ENCODE results near the gene BTBD19. TPM values are rescaled to one million over a fixed set of nuclear protein-coding genes. Genes with fewer than 3 reads are reported as not detected.

BTBD19 gene, protein sequence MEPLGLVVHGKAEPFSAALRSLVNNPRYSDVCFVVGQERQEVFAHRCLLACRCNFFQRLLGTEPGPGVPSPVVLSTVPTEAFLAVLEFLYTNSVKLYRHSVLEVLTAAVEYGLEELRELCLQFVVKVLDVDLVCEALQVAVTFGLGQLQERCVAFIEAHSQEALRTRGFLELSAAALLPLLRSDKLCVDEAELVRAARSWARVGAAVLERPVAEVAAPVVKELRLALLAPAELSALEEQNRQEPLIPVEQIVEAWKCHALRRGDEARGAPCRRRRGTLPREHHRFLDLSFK
- total RNA-seq (2022; extraction: Qiagen RNA extraction): 1.9 to 3.2 TPM (median 2.3 TPM) in 5 replicates

GRCh38 chr1:44808063-44808937 is at the start of gene BTBD19:
Gene BTBD19, plus strand, starts transcription at chr1:44808523. Its CDS starts 298 bp downstream, at chr1:44808821.

GRCh38 chr1:44775078-44775929 is 33.0 kb upstream of the BTBD19 start, which contains the start of gene RPS8:
Gene RPS8, plus strand, starts transcription at chr1:44775540. Its CDS starts 57 bp downstream, at chr1:44775597.

DNA sequence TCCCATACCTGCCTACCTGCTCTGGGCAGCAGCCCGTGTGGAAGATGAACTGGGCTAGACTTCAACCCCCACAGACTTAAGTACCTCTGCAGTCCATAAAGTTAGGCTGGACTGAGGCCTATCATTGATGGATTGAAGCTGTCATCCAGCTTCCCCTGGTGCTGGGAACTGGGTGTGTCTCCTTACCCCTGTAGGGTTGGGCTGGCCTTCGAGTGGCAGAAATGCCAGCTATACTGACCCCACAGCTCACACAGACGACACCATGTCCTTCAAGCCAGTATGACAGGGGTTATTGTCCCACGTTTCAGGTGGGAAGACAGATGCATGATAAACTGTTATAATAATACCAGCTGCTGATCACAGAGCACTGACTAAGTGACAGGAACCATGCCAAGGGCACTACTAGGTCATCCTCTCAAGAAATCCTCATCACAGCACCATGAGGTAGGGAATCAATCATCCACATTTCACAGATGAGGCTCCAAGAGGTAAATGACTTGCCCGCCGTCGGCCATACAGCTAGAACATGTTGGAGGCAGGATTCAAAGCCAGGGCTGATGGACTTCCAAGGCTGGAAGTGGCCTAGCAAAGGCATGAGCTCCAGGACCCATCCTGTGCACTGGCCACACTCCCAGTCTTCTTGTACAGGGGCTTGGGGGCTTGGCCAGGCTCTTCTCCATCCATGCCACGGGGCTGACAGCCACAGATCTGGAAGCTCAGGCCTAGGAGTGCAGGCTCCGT is 20.0 kb upstream of the BTBD19 start, which contains the start of gene BEST4:
TSS of gene BEST4 (minus strand) at position 51 of the 741 bp plus-strand sequence. CDS start 465 bp downstream, outside the sequence.

GRCh38 chr1:44799770-44800584 is 8.3 kb upstream of the BTBD19 start, which contains the start of gene PLK3:
Gene PLK3, plus strand, starts transcription at chr1:44800377. Its CDS starts 87 bp downstream, at chr1:44800464.

DNA sequence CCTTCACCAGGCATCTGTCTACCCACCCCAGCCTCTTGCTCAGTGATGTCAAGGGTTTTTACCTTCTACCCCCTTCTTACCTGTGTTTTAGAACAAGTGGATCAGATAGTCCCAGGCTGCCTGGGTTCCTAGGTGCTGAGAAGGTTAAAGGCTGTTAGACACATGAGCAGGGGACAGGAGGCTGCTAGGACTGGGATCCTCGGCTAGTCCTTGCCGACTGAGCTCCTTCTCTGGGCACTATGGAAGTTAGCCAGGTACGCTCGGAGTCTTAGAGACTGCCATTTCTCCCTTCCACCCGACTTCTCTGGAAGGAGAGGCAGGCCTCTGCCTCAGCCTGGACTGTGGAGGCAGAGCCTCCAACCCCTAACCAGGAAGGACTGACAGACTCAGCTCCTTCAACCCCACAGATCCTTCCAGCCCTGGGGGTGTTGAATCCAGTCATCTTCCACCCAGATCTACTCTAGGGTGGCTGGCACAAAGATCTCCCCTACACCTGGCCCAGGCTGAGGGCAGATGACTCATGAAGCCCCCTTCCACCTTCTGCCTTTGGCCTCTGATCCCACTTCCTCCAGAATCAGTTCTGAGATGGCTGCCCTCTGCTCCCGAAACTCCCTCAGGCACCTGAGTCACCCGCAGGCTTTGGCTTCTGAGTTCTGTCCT is 1.5 kb upstream of the BTBD19 start, which contains the start of gene DYNLT4:
TSS of gene DYNLT4 (minus strand) at position 648 of the 660 bp plus-strand sequence. CDS start 683 bp downstream, outside the sequence.

GRCh38 chr1:44842862-44843655 is 34.7 kb downstream of the BTBD19 start, which contains the start of gene PTCH2:
Gene PTCH2, minus strand, starts transcription at chr1:44843253. Its CDS starts 321 bp downstream, at chr1:44842932.

Other genes starting within 250 kb of the BTBD19 start
- 7.4 to 9.5 TPM (median 9.0 TPM) in 5 replicates for gene TMEM53, start 134.0 kb upstream of the BTBD19 start, total RNA-seq (2022; extraction: Qiagen RNA extraction)
- gene ARMH1, start 133.8 kb upstream of the BTBD19 start, total RNA-seq (2022; extraction: Qiagen RNA extraction): 0.55 to 1.1 TPM (median 0.92 TPM) in 5 replicates
- not detected in 5 replicates for gene RNU5D-1, start 77.4 kb upstream of the BTBD19 start, total RNA-seq (2022; extraction: Qiagen RNA extraction)
- gene KIF2C, start 68.7 kb upstream of the BTBD19 start, total RNA-seq (2022; extraction: Qiagen RNA extraction): 35.7 to 45.5 TPM (median 37.0 TPM) in 5 replicates
- 1,477 to 1,763 TPM (median 1,692 TPM) in 5 replicates for gene RPS8, start 33.0 kb upstream of the BTBD19 start, total RNA-seq (2022; extraction: Qiagen RNA extraction)
- gene BEST4, start 20.4 kb upstream of the BTBD19 start, total RNA-seq (2022; extraction: Qiagen RNA extraction): 0.23 to 0.37 TPM (median 0.32 TPM) in 5 replicates
- gene PLK3, start 8.1 kb upstream of the BTBD19 start, total RNA-seq (2022; extraction: Qiagen RNA extraction): 12.9 to 18.3 TPM (median 16.1 TPM) in 5 replicates
- gene DYNLT4, start 1.2 kb upstream of the BTBD19 start, total RNA-seq (2022; extraction: Qiagen RNA extraction): 0.32 to 1.0 TPM (median 0.67 TPM) in 5 replicates
- gene PTCH2, start 34.7 kb downstream of the BTBD19 start, total RNA-seq (2022; extraction: Qiagen RNA extraction): 0.14 to 0.27 TPM (median 0.22 TPM) in 5 replicates
- gene EIF2B3, start 178.1 kb downstream of the BTBD19 start, total RNA-seq (2022; extraction: Qiagen RNA extraction): 16.6 to 20.7 TPM (median 16.9 TPM) in 5 replicates
- 16.2 to 19.0 TPM (median 17.3 TPM) in 5 replicates for gene HECTD3, start 202.8 kb downstream of the BTBD19 start, total RNA-seq (2022; extraction: Qiagen RNA extraction)
- 46.1 to 52.4 TPM (median 47.5 TPM) in 5 replicates for gene UROD, start 203.7 kb downstream of the BTBD19 start, total RNA-seq (2022; extraction: Qiagen RNA extraction)

Measured in A549 treated with Hydrocortisone at 1 μM for 4 hours (cell line).